Neuronal stem cell (in vitro differentiated cells): ENCODE results near the gene JCAD.

Experiments used
- DNase-seq: peaks from one replicate; pipeline ENCODE4 v3.0.0-alpha.2; 2013; ENCODE audit warnings: low spot score
- H2AFZ ChIP-seq: one replicate; pipeline ENCODE4 v1.6.1; 2013; ENCODE audit warnings: mild to moderate bottlenecking, low read length, inconsistent platforms
- H2AK5ac ChIP-seq: 2 replicates; pipeline ENCODE4 v1.6.1; 2013; ENCODE audit warnings: low read depth, mild to moderate bottlenecking, inconsistent platforms, low read length, moderate library complexity, mixed read lengths
- H2BK120ac ChIP-seq: 2 replicates; pipeline ENCODE4 v1.6.1; 2013; ENCODE audit warnings: low read depth, mild to moderate bottlenecking, inconsistent platforms, low read length, moderate library complexity, mixed read lengths
- H2BK12ac ChIP-seq: one replicate; pipeline ENCODE4 v1.6.1; 2013; ENCODE audit warnings: low read length, inconsistent platforms
- H2BK15ac ChIP-seq: 2 replicates; pipeline ENCODE4 v1.6.1; 2013; ENCODE audit warnings: mild to moderate bottlenecking, low read length, inconsistent platforms, mixed read lengths
- H2BK5ac ChIP-seq: one replicate; pipeline ENCODE4 v1.6.1; 2013; ENCODE audit warnings: inconsistent platforms, mild to moderate bottlenecking, low read length, moderate library complexity
- H3K14ac ChIP-seq: one replicate; pipeline ENCODE4 v1.6.1; 2013; ENCODE audit warnings: low read length, inconsistent platforms
- H3K18ac ChIP-seq: 2 replicates; pipeline ENCODE4 v1.6.1; 2013; ENCODE audit warnings: low read length, inconsistent platforms
- H3K23ac ChIP-seq: 2 replicates; pipeline ENCODE4 v1.6.1; 2013; ENCODE audit warnings: low read depth, mild to moderate bottlenecking, mixed read lengths, low read length, inconsistent platforms; ENCODE audit not compliant: poor library complexity
- H3K27ac ChIP-seq: replicated peaks from 3 replicates; pipeline ENCODE4 v1.5.1; 2013; ENCODE audit warnings: low read length, inconsistent platforms
- H3K27me3 ChIP-seq, 3 experiments: 2 replicates each; pipeline ENCODE4 v1.6.1; 2013; ENCODE audit warnings: low read length in 3 of 3, mild to moderate bottlenecking in 2 of 3, inconsistent platforms in 1 of 3, low read depth in 1 of 3, mixed read lengths in 1 of 3, moderate library complexity in 1 of 3; ENCODE audit not compliant: control insufficient read depth in 3 of 3, insufficient read depth in 3 of 3
- H3K36me3 ChIP-seq, 2 donors: replicated peaks in 1 of 2; 2 replicates each; pipeline ENCODE4 v1.6.1; 2013; ENCODE audit warnings: low read length in 2 of 2; ENCODE audit not compliant: control insufficient read depth in 2 of 2, insufficient read depth in 2 of 2
- H3K4ac ChIP-seq: 2 replicates; pipeline ENCODE4 v1.6.1; 2013; ENCODE audit warnings: inconsistent platforms, mild to moderate bottlenecking, low read length, moderate library complexity
- H3K4me1 ChIP-seq, 2 donors: 1 replicate in 1 of 2; 2 replicates in 1 of 2; pipeline ENCODE4 v1.6.1; 2013; ENCODE audit warnings: low read length in 2 of 2, low read depth in 1 of 2; ENCODE audit not compliant: control insufficient read depth in 2 of 2, insufficient read depth in 1 of 2
- H3K4me2 ChIP-seq: one replicate; pipeline ENCODE4 v1.6.1; 2013; ENCODE audit warnings: mild to moderate bottlenecking, low read length, inconsistent platforms; ENCODE audit not compliant: insufficient read depth, poor library complexity, severe bottlenecking
- H3K4me3 ChIP-seq, 2 donors: 2 replicates each; pipeline ENCODE4 v1.5.1; 2013; ENCODE audit warnings: low read length in 2 of 2, mild to moderate bottlenecking in 2 of 2, inconsistent platforms in 1 of 2, moderate library complexity in 1 of 2
- H3K79me1 ChIP-seq: one replicate; pipeline ENCODE4 v1.6.1; 2013; ENCODE audit warnings: low read depth, mild to moderate bottlenecking, inconsistent platforms, low read length, moderate library complexity
- H3K9ac ChIP-seq: one replicate; pipeline ENCODE4 v1.6.1; 2013; ENCODE audit warnings: mild to moderate bottlenecking, low read depth, low read length, inconsistent platforms; ENCODE audit not compliant: poor library complexity
- H3K9me3 ChIP-seq, 2 donors: replicated peaks in 1 of 2; 2 replicates each; pipeline versions ENCODE3 to v1.6.1; 2013; ENCODE audit warnings: low read length in 2 of 2, mild to moderate bottlenecking in 2 of 2, inconsistent platforms in 1 of 2, low read depth in 1 of 2, mixed read lengths in 1 of 2, moderate library complexity in 1 of 2; ENCODE audit not compliant: control insufficient read depth in 2 of 2, insufficient read depth in 1 of 2
- H4K8ac ChIP-seq: one replicate; pipeline ENCODE4 v1.6.1; 2013; ENCODE audit warnings: low read depth, mild to moderate bottlenecking, inconsistent platforms, low read length, moderate library complexity
- H4K91ac ChIP-seq: one replicate; pipeline ENCODE4 v1.6.1; 2013; ENCODE audit warnings: low read length, low read depth, mild to moderate bottlenecking, inconsistent platforms; ENCODE audit not compliant: poor library complexity
- WGBS, 2 donors: extraction: QIAGEN DNeasy Blood & Tissue Kit; methylation state at CpG; one replicate each; pipeline ENCODE4 v1.1.7; 2013; ENCODE audit warnings: missing lambda C conversion rate in 2 of 2, mixed read lengths in 1 of 2; ENCODE audit not compliant: insufficient read length in 2 of 2, insufficient replicate concordance in 1 of 2; ENCODE audit errors: extremely low coverage in 2 of 2; 5-methylcytosine and 5-hydroxymethylcytosine counted together

The JCAD gene

GRCh38 chr10:30099101-30099500 is 39.7 kb upstream of the JCAD start:
- Histone ChIP-seq H2BK12ac (no peak overlapping the region), H3K4me3 (no peak overlapping the region), H3K23ac (no peak overlapping the region), H2BK5ac (no peak overlapping the region), H2BK15ac (no peak overlapping the region), H4K91ac (no peak overlapping the region), H2AK5ac (no peak overlapping the region), H3K4ac (no peak overlapping the region), H3K79me1 (no peaks in the 10 kb centered on the region), H3K27me3 (no peaks in the 10 kb centered on the region), H2AFZ (no peak overlapping the region), H3K4me1 (peaks cover 0 to 2% of the 10 kb centered on the region in 2 donors), H2BK120ac (no peak overlapping the region), H3K9ac (no peak overlapping the region), H4K8ac (no peak overlapping the region), H3K4me2 (no peak overlapping the region), H3K27ac (no peak overlapping the region), H3K9me3 (peaks cover 0 to 4% of the 10 kb centered on the region in 2 donors), H3K18ac (no peak overlapping the region), H3K14ac (no peak overlapping the region), H3K36me3 (no peaks in the 10 kb centered on the region)
- no CpG with 5 or more reads among the region's 1 CpG for WGBS, 2 donors
- DNase-seq, result no peak

GRCh38 chr10:30098629-30099028 is 39.2 kb upstream of the JCAD start:
- Histone ChIP-seq H2BK120ac (no peak overlapping the region), H4K8ac (no peak overlapping the region), H3K9me3 (peaks cover 0 to 4% of the 10 kb centered on the region in 2 donors), H2AK5ac (no peak overlapping the region), H2BK12ac (no peak overlapping the region), H4K91ac (no peak overlapping the region), H3K27ac (no peak overlapping the region), H3K4me3 (no peak overlapping the region), H3K18ac (no peak overlapping the region), H3K27me3 (no peaks in the 10 kb centered on the region), H3K9ac (no peak overlapping the region), H3K4me1 (peaks cover 0 to 2% of the 10 kb centered on the region in 2 donors), H3K4me2 (no peak overlapping the region), H3K23ac (no peak overlapping the region), H2BK15ac (no peak overlapping the region), H3K36me3 (no peaks in the 10 kb centered on the region), H3K4ac (no peak overlapping the region), H3K14ac (no peak overlapping the region), H2BK5ac (no peak overlapping the region), H2AFZ (no peak overlapping the region), H3K79me1 (no peaks in the 10 kb centered on the region)
- no peak for DNase-seq
- WGBS, 2 donors, result 100% methylated on average over 1 of the region's 3 CpGs; no CpG with 5 or more reads in 1 of the 2 donors

- no peak for DNase-seq
- H2BK15ac ChIP-seq, result no peak overlapping the region
- H3K27ac ChIP-seq, result no peak overlapping the region
- H4K91ac ChIP-seq, result no peak overlapping the region
- no peak overlapping the region for H3K9ac ChIP-seq
- H3K79me1 ChIP-seq, result no peaks in the 10 kb centered on the region
- H3K4ac ChIP-seq, result no peak overlapping the region
- peaks cover 0 to 4% of the 10 kb centered on the region in 2 donors for H3K9me3 ChIP-seq
- WGBS, 2 donors, result no CpG with 5 or more reads among the region's 4 CpGs
- H2BK120ac ChIP-seq, result no peak overlapping the region
- H2BK5ac ChIP-seq, result no peak overlapping the region
- H3K36me3 ChIP-seq, result no peaks in the 10 kb centered on the region
- H2AK5ac ChIP-seq, result no peak overlapping the region
- peaks cover 0 to 8% of the 10 kb centered on the region in 2 donors for H3K4me1 ChIP-seq
- no peaks in the 10 kb centered on the region for H3K27me3 ChIP-seq
- no peak overlapping the region for H2BK12ac ChIP-seq
- H3K14ac ChIP-seq, result no peak overlapping the region
- no peak overlapping the region for H2AFZ ChIP-seq
- no peak overlapping the region for H3K23ac ChIP-seq
- H3K18ac ChIP-seq, result no peak overlapping the region
- H3K4me2 ChIP-seq, result no peak overlapping the region
- no peak overlapping the region for H4K8ac ChIP-seq
- H3K4me3 ChIP-seq, result no peak overlapping the region
Observed at GRCh38 chr10:30096564-30096963, 37.2 kb upstream of the JCAD start.

- Histone ChIP-seq H3K18ac (no peak overlapping the region), H3K4me3 (no peak overlapping the region), H2BK5ac (no peak overlapping the region), H3K14ac (no peak overlapping the region), H3K27me3 (no peaks in the 10 kb centered on the region), H4K8ac (no peak overlapping the region), H3K36me3 (no peaks in the 10 kb centered on the region), H2AFZ (no peak overlapping the region), H4K91ac (no peak overlapping the region), H3K4me1 (peaks cover 0 to 8% of the 10 kb centered on the region in 2 donors), H3K4me2 (no peak overlapping the region), H2AK5ac (no peak overlapping the region), H3K9ac (no peak overlapping the region), H3K27ac (no peak overlapping the region), H2BK12ac (no peak overlapping the region), H3K23ac (no peak overlapping the region), H2BK15ac (no peak overlapping the region), H3K4ac (no peak overlapping the region), H3K79me1 (no peaks in the 10 kb centered on the region), H3K9me3 (peaks cover 0 to 4% of the 10 kb centered on the region in 2 donors), H2BK120ac (no peak overlapping the region)
- WGBS, 2 donors, result no CpG with 5 or more reads among the region's 6 CpGs
- DNase-seq, result no peak
Observed at GRCh38 chr10:30095631-30096422, 36.4 kb upstream of the JCAD start.
